ENCODE results near the gene TMEM123.
"Not testable (repeated sequence)": the region's sequence is repeated elsewhere in the genome, so short reads cannot be mapped to it uniquely, and the experiment has no call there.

Gene TMEM123

DNA sequence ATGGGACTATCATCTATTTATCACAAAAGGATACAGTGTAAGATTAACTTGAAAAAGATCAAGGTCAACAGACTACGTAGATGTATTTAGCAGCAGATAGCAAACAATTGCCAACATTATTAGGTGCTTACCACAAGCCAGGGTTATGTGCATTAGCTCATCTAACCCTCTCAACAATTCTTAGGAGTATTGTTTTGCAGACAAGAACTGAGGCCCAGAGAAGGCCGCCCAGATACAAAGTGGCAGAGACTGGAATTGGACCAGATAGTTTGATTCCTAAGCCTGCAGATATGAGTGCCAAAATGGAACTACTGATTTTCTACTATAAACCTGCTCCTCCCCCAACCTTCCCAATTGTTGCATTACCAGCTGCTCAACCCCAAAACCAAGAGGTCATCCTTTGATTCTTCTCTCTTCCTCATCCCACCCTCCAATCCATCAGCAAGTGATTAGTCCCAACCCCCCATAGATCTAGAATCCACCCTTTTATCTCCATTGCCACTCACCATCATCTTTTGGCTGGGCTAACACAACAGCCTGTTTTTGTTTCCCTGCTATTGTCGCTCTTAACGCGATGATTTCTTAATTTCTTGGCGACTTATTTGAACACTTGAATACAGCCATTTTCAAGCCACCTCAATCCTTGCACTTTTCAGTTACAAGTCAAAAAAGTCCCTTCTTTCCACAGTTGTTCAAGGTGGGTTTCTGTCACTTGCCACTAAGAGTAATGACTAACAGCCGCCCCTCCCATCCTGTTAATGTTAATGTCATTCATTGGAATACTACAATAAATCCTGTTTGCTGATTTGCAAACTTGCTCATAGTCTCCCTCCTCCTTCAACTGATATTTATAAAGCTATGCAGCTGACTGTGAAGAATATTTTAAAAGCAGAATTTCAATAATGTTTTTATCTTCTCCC, 2.7 kb downstream of the TMEM123 start:
- no peak for DNase-seq (ENCODE audit: low read depth, low spot score)
- no peak for TF ChIP-seq YY1 (IDR thresholded peaks at IDR 0.05; ENCODE audit: insufficient read depth, insufficient read length)
- TF ChIP-seq ZNF274 (IDR thresholded peaks at IDR 0.05; ENCODE audit: low read depth, low read length), result no peak
- TF ChIP-seq SUZ12 (IDR thresholded peaks at IDR 0.05; ENCODE audit: extremely low read depth, insufficient read depth, insufficient read length), result no peak
- Histone ChIP-seq H3K9ac (ENCODE audit: insufficient read length, low read depth) (no peak overlapping the region), H3K36me3 (ENCODE audit: insufficient read depth, insufficient read length, low read length) (peaks cover 24% of the 10 kb centered on the region), H3K27me3 (ENCODE audit: insufficient read depth, insufficient read length) (no peaks in the 10 kb centered on the region), H3K4me1 (ENCODE audit: insufficient read depth, insufficient read length) (peaks cover 2% of the 10 kb centered on the region), H3K4me3 (ENCODE audit: insufficient read length, low read depth) (no peak overlapping the region), H3K9me3 (ENCODE audit: insufficient read depth, low read length) (no peaks in the 10 kb centered on the region)

DNA sequence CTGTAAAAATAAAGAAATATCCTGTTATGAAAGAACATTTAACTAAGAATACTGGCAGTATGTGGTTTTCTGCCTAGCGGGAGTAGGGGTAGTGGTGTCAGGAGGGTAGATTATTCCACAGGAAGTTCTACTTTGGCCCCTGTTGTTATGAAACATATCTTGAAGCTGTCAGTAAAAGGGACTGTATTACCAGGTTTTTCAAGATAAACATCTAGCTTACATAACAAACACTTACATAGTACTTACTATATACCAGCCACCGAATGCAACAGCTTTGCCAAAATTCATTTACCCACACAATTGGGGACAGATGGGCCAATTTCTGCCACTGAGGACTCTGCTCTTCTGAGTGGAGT, 3.7 kb downstream of the TMEM123 start:
- H3K4me3 ChIP-seq (ENCODE audit: insufficient read length, low read depth), result no peak overlapping the region
- no peak overlapping the region for H3K9ac ChIP-seq (ENCODE audit: insufficient read length, low read depth)
- DNase-seq (ENCODE audit: low read depth, low spot score), result no peak
- TF ChIP-seq SUZ12 (IDR thresholded peaks at IDR 0.05; ENCODE audit: extremely low read depth, insufficient read depth, insufficient read length) (no peak), YY1 (IDR thresholded peaks at IDR 0.05; ENCODE audit: insufficient read depth, insufficient read length) (no peak), ZNF274 (IDR thresholded peaks at IDR 0.05; ENCODE audit: low read depth, low read length) (no peak)
- H3K4me1 ChIP-seq (ENCODE audit: insufficient read depth, insufficient read length), result peaks cover 2% of the 10 kb centered on the region
- no peaks in the 10 kb centered on the region for H3K27me3 ChIP-seq (ENCODE audit: insufficient read depth, insufficient read length)
- H3K9me3 ChIP-seq (ENCODE audit: insufficient read depth, low read length), result no peaks in the 10 kb centered on the region
- H3K36me3 ChIP-seq (ENCODE audit: insufficient read depth, insufficient read length, low read length), result peaks cover 24% of the 10 kb centered on the region

GRCh38 chr11:102447941-102448868, 4.4 kb downstream of the TMEM123 start:
- DNase-seq (ENCODE audit: low read depth, low spot score), result no peak
- H3K36me3 ChIP-seq (ENCODE audit: insufficient read depth, insufficient read length, low read length), result peaks cover 24% of the 10 kb centered on the region
- no peak overlapping the region for H3K4me3 ChIP-seq (ENCODE audit: insufficient read length, low read depth)
- TF ChIP-seq YY1 (IDR thresholded peaks at IDR 0.05; ENCODE audit: insufficient read depth, insufficient read length) (no peak), ZNF274 (IDR thresholded peaks at IDR 0.05; ENCODE audit: low read depth, low read length) (no peak), SUZ12 (IDR thresholded peaks at IDR 0.05; ENCODE audit: extremely low read depth, insufficient read depth, insufficient read length) (no peak)
- no peak overlapping the region for H3K9ac ChIP-seq (ENCODE audit: insufficient read length, low read depth)
- no peaks in the 10 kb centered on the region for H3K27me3 ChIP-seq (ENCODE audit: insufficient read depth, insufficient read length)
- H3K9me3 ChIP-seq (ENCODE audit: insufficient read depth, low read length), result no peaks in the 10 kb centered on the region
- H3K4me1 ChIP-seq (ENCODE audit: insufficient read depth, insufficient read length), result peaks cover 2% of the 10 kb centered on the region

DNA sequence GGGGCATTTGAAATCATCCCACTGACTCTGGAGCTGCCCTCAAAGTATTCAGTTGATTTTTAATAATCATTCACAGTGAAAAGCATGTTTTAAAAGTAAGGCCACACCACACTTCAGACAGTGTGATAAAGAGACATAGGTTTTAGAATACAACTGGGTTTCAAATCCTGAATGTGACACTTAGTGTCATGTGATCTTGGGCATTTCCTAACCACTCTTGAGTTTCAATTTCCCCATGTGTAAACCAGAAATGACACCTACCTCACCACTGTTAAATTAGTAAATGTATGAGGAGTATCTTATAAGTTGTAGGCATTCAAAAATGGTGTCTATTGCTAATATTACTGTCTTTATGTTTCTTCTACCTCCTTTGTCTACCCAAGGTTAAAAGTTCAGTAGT, 5.4 kb downstream of the TMEM123 start:
- H3K27me3 ChIP-seq (ENCODE audit: insufficient read depth, insufficient read length), result no peaks in the 10 kb centered on the region
- DNase-seq (ENCODE audit: low read depth, low spot score), result no peak
- TF ChIP-seq YY1 (IDR thresholded peaks at IDR 0.05; ENCODE audit: insufficient read depth, insufficient read length) (no peak), SUZ12 (IDR thresholded peaks at IDR 0.05; ENCODE audit: extremely low read depth, insufficient read depth, insufficient read length) (no peak), ZNF274 (IDR thresholded peaks at IDR 0.05; ENCODE audit: low read depth, low read length) (no peak)
- H3K9me3 ChIP-seq (ENCODE audit: insufficient read depth, low read length), result no peaks in the 10 kb centered on the region
- H3K9ac ChIP-seq (ENCODE audit: insufficient read length, low read depth), result no peak overlapping the region
- peaks cover 24% of the 10 kb centered on the region for H3K36me3 ChIP-seq (ENCODE audit: insufficient read depth, insufficient read length, low read length)
- no peak overlapping the region for H3K4me3 ChIP-seq (ENCODE audit: insufficient read length, low read depth)
- peaks cover 2% of the 10 kb centered on the region for H3K4me1 ChIP-seq (ENCODE audit: insufficient read depth, insufficient read length)

DNA sequence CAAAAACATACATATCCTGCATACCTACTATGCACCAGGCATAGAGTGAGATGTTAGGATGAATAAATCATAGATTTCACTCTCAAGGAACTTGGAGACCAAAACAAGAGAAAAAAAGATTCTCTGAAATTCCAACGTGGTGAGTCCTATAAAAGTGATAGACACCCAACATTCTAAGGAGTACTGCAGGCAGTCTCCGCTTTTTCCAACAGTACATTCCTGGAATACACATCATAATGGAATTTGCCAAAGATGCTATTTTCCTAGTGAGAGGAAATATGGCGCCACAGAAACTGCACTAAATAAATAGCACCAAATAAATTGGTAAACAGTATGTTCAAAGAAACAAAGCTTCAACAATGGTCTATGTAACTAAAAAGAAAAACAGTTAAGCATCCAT, 6.0 kb downstream of the TMEM123 start:
- H3K27me3 ChIP-seq (ENCODE audit: insufficient read depth, insufficient read length), result no peaks in the 10 kb centered on the region
- H3K36me3 ChIP-seq (ENCODE audit: insufficient read depth, insufficient read length, low read length), result peaks cover 24% of the 10 kb centered on the region
- H3K4me1 ChIP-seq (ENCODE audit: insufficient read depth, insufficient read length), result peaks cover 2% of the 10 kb centered on the region
- no peak for DNase-seq (ENCODE audit: low read depth, low spot score)
- H3K4me3 ChIP-seq (ENCODE audit: insufficient read length, low read depth), result no peak overlapping the region
- no peak for TF ChIP-seq SUZ12 (IDR thresholded peaks at IDR 0.05; ENCODE audit: extremely low read depth, insufficient read depth, insufficient read length)
- TF ChIP-seq ZNF274 (IDR thresholded peaks at IDR 0.05; ENCODE audit: low read depth, low read length), result no peak
- TF ChIP-seq YY1 (IDR thresholded peaks at IDR 0.05; ENCODE audit: insufficient read depth, insufficient read length), result no peak
- H3K9me3 ChIP-seq (ENCODE audit: insufficient read depth, low read length), result no peaks in the 10 kb centered on the region
- no peak overlapping the region for H3K9ac ChIP-seq (ENCODE audit: insufficient read length, low read depth)

- peaks cover 24% of the 10 kb centered on the region for H3K36me3 ChIP-seq (ENCODE audit: insufficient read depth, insufficient read length, low read length)
- H3K4me3 ChIP-seq (ENCODE audit: insufficient read length, low read depth); H3K27me3 ChIP-seq (ENCODE audit: insufficient read depth, insufficient read length): not testable (repeated sequence)
These were observed 7.9 kb downstream of the TMEM123 start for GRCh38 chr11:102444693-102445092.

DNA sequence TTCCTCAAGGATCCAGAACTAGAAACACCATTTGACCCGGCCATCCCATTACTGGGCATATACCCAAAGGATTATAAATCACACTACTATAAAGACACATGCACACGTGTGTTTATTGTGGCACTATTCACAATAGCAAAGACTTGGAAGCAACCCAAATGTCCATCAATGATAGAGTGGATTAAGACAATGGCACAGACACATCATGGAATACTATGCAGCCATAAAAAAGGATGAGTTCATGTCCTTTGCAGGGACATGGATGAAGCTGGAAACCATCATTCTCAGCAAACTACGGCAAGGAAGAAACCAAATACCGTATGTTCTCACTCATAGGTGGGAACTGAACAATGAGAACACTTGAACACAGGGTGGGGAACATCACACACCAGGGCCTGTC, 8.4 kb downstream of the TMEM123 start:
- H3K4me3 ChIP-seq (ENCODE audit: insufficient read length, low read depth); H3K9ac ChIP-seq (ENCODE audit: insufficient read length, low read depth); H3K27me3 ChIP-seq (ENCODE audit: insufficient read depth, insufficient read length); H3K4me1 ChIP-seq (ENCODE audit: insufficient read depth, insufficient read length); DNase-seq (ENCODE audit: low read depth, low spot score); H3K9me3 ChIP-seq (ENCODE audit: insufficient read depth, low read length): not testable (repeated sequence)
- peaks cover 24% of the 10 kb centered on the region for H3K36me3 ChIP-seq (ENCODE audit: insufficient read depth, insufficient read length, low read length)

More at GRCh38 chr11:102444693-102445092, 7.9 kb downstream of the TMEM123 start:
- H3K9ac ChIP-seq (ENCODE audit: insufficient read length, low read depth); H3K4me1 ChIP-seq (ENCODE audit: insufficient read depth, insufficient read length); DNase-seq (ENCODE audit: low read depth, low spot score); H3K9me3 ChIP-seq (ENCODE audit: insufficient read depth, low read length): not testable (repeated sequence)

DNA sequence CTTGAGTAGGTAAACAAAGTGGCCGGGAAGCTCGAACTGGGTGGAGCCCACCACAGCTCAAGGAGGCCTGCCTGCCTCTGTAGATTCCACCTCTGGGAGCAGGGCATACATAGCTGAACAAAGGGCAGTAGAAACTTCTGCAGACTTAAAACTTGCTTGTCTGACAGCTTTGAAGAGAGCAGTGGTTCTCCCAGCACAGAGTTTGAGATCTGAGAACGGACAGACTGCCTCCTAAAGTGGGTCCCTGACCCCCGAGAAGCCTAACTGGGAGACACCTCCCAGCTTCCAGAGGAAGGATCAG, 13.6 kb downstream of the TMEM123 start:
- peaks cover 34% of the 10 kb centered on the region for H3K9me3 ChIP-seq (ENCODE audit: insufficient read depth, low read length)
- H3K4me1 ChIP-seq (ENCODE audit: insufficient read depth, insufficient read length); H3K9ac ChIP-seq (ENCODE audit: insufficient read length, low read depth); H3K27me3 ChIP-seq (ENCODE audit: insufficient read depth, insufficient read length); DNase-seq (ENCODE audit: low read depth, low spot score); H3K4me3 ChIP-seq (ENCODE audit: insufficient read length, low read depth): not testable (repeated sequence)
- peaks cover 10% of the 10 kb centered on the region for H3K36me3 ChIP-seq (ENCODE audit: insufficient read depth, insufficient read length, low read length)

Measured in NT2/D1 (cell line).